ENCODE data around the gene NR2F6.

NR2F6 gene

GRCh38 chr19:17202249-17202648 is 43.5 kb downstream of the NR2F6 start:
- Histone ChIP-seq H3K36me3 (peaks cover 100% of the 10 kb centered on the region), H3K4me1 (ENCODE audit: control insufficient read depth in 1 of 2, insufficient read depth in 1 of 2, low read depth in 1 of 2, low read length in 1 of 2) (no peaks in the 10 kb centered on the region), H3K4me3 (ENCODE audit: low read depth in 1 of 2, low read length in 1 of 2) (no peak overlapping the region), H3K9me3 (peaks cover 6% of the 10 kb centered on the region), H3K27me3 (no peaks in the 10 kb centered on the region), H3K27ac (no peak overlapping the region)
- TF ChIP-seq CTCF (IDR thresholded peaks at IDR 0.05): no peak

- no peaks in the 10 kb centered on the region for H3K27me3 ChIP-seq
- H3K36me3 ChIP-seq: peaks cover 100% of the 10 kb centered on the region
- no peak overlapping the region for H3K27ac ChIP-seq
Observed at GRCh38 chr19:17200408-17201079, 45.2 kb downstream of the NR2F6 start.

GRCh38 chr19:17197666-17198065 is 48.1 kb downstream of the NR2F6 start:
- H3K36me3 ChIP-seq: peaks cover 100% of the 10 kb centered on the region
- peaks cover 6% of the 10 kb centered on the region for H3K9me3 ChIP-seq
- H3K27ac ChIP-seq: no peak overlapping the region
- no peaks in the 10 kb centered on the region for H3K4me1 ChIP-seq (ENCODE audit: control insufficient read depth in 1 of 2, insufficient read depth in 1 of 2, low read depth in 1 of 2, low read length in 1 of 2)
- H3K4me3 ChIP-seq (ENCODE audit: low read depth in 1 of 2, low read length in 1 of 2): no peak overlapping the region
- no peaks in the 10 kb centered on the region for H3K27me3 ChIP-seq
- no peak for TF ChIP-seq CTCF (IDR thresholded peaks at IDR 0.05)

More at GRCh38 chr19:17200408-17201079, 45.2 kb downstream of the NR2F6 start:
- no peak overlapping the region for H3K4me3 ChIP-seq (ENCODE audit: low read depth in 1 of 2, low read length in 1 of 2)
- H3K9me3 ChIP-seq: peaks cover 6% of the 10 kb centered on the region
- TF ChIP-seq CTCF (IDR thresholded peaks at IDR 0.05): no peak
- H3K4me1 ChIP-seq (ENCODE audit: control insufficient read depth in 1 of 2, insufficient read depth in 1 of 2, low read depth in 1 of 2, low read length in 1 of 2): no peaks in the 10 kb centered on the region

DNA sequence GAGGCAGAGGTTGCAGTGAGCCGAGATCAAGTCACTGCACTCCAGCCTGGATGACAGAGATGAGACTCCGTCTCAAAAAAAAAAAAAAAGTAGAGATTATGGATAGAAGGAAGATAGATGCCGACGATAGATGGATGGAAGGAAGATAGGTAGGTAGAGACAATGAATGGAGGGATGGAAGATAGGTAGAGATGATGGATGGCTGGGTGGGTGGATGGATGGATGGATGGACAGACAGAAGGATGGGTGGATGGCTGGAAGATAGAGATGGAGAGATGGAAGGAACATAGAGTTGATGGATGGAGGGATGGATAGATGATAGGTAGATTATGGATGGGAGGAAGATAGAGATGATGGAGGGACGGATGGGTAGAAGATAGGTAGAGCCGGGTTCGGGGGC is 49.1 kb downstream of the NR2F6 start:
- Histone ChIP-seq H3K4me3 (ENCODE audit: low read depth in 1 of 2, low read length in 1 of 2) (no peak overlapping the region), H3K4me1 (ENCODE audit: control insufficient read depth in 1 of 2, insufficient read depth in 1 of 2, low read depth in 1 of 2, low read length in 1 of 2) (no peaks in the 10 kb centered on the region), H3K9me3 (peaks cover 1% of the 10 kb centered on the region), H3K27me3 (no peaks in the 10 kb centered on the region), H3K36me3 (peaks cover 100% of the 10 kb centered on the region), H3K27ac (no peak overlapping the region)
- TF ChIP-seq CTCF (IDR thresholded peaks at IDR 0.05): no peak

GRCh38 chr19:17195106-17195505 is 50.6 kb downstream of the NR2F6 start:
- peaks cover 12% of the 10 kb centered on the region for H3K9me3 ChIP-seq
- H3K4me1 ChIP-seq (ENCODE audit: control insufficient read depth in 1 of 2, insufficient read depth in 1 of 2, low read depth in 1 of 2, low read length in 1 of 2): no peaks in the 10 kb centered on the region
- TF ChIP-seq CTCF (IDR thresholded peaks at IDR 0.05): no peak
- H3K4me3 ChIP-seq (ENCODE audit: low read depth in 1 of 2, low read length in 1 of 2): no peak overlapping the region
- peaks cover 100% of the 10 kb centered on the region for H3K36me3 ChIP-seq
- no peaks in the 10 kb centered on the region for H3K27me3 ChIP-seq
- no peak overlapping the region for H3K27ac ChIP-seq
